ENCODE measurements around the gene WWOX. TPM values are rescaled to one million over a fixed set of nuclear protein-coding genes. Genes with fewer than 3 reads are reported as not detected.

Gene WWOX
- total RNA-seq, 1 experiment from 2014 or later, result 79.9 TPM

- BruUV-seq (replicated peaks), result no TSS peak
Measured at GRCh38 chr16:78686601-78687000, 587.1 kb downstream of the WWOX start.

GRCh38 chr16:78689028-78689427 is 589.6 kb downstream of the WWOX start:
- H3K4me1 ChIP-seq (ENCODE audit: insufficient read depth, low read length, poor library complexity, severe bottlenecking), result no peaks in the 10 kb centered on the region
- intact Hi-C loops (cut with micrococcal nuclease; ENCODE audit: unreplicated experiment), result no loop called here
- no peak overlapping the region for H3K27ac ChIP-seq (ENCODE audit: low read depth, low read length, poor library complexity, severe bottlenecking)
- H3K4me3 ChIP-seq (ENCODE audit: low read depth, low read length, poor library complexity, severe bottlenecking), result no peak overlapping the region
- no peaks in the 10 kb centered on the region for H3K36me3 ChIP-seq (ENCODE audit: insufficient read depth, low read length, poor library complexity, severe bottlenecking)
- CTCF ChIA-PET, result no interaction called here
- no peaks in the 10 kb centered on the region for H3K9me3 ChIP-seq (ENCODE audit: low read depth, low read length, poor library complexity, severe bottlenecking)
- no peaks in the 10 kb centered on the region for H3K27me3 ChIP-seq (replicated peaks; ENCODE audit: insufficient read depth, low read depth, low read length, poor library complexity)
- BruUV-seq (replicated peaks), result no TSS peak
- POLR2A ChIA-PET (ENCODE audit: low non-redundant PET), result no interaction called here
- DNase-seq (ENCODE audit: low spot score), result no peak
- TF ChIP-seq CTCF (conservative IDR thresholded peaks at IDR 0.05; ENCODE audit: low read depth, low read length) (no peak), EZH2 (IDR thresholded peaks at IDR 0.05; ENCODE audit: borderline replicate concordance, low read depth, low read length, poor library complexity, severe bottlenecking) (no peak)

More at GRCh38 chr16:78686601-78687000, 587.1 kb downstream of the WWOX start:
- no peak for DNase-seq (ENCODE audit: low spot score)
- H3K27ac ChIP-seq (ENCODE audit: low read depth, low read length, poor library complexity, severe bottlenecking), result no peak overlapping the region
- H3K36me3 ChIP-seq (ENCODE audit: insufficient read depth, low read length, poor library complexity, severe bottlenecking), result no peaks in the 10 kb centered on the region
- no peaks in the 10 kb centered on the region for H3K27me3 ChIP-seq (replicated peaks; ENCODE audit: insufficient read depth, low read depth, low read length, poor library complexity)
- H3K4me1 ChIP-seq (ENCODE audit: insufficient read depth, low read length, poor library complexity, severe bottlenecking), result no peaks in the 10 kb centered on the region
- H3K4me3 ChIP-seq (ENCODE audit: low read depth, low read length, poor library complexity, severe bottlenecking), result no peak overlapping the region
- TF ChIP-seq CTCF (conservative IDR thresholded peaks at IDR 0.05; ENCODE audit: low read depth, low read length), result no peak
- no peak for TF ChIP-seq EZH2 (IDR thresholded peaks at IDR 0.05; ENCODE audit: borderline replicate concordance, low read depth, low read length, poor library complexity, severe bottlenecking)
- intact Hi-C loops (cut with micrococcal nuclease; ENCODE audit: unreplicated experiment), result no loop called here
- H3K9me3 ChIP-seq (ENCODE audit: low read depth, low read length, poor library complexity, severe bottlenecking), result no peaks in the 10 kb centered on the region
- CTCF ChIA-PET, result no interaction called here
- POLR2A ChIA-PET (ENCODE audit: low non-redundant PET), result interaction anchor here (0.6 kb wide), 1 partner anchor 52 kb away, joined by 6 read pairs; no protein-coding TSS in a partner anchor

GRCh38 chr16:78689536-78689935 is 590.1 kb downstream of the WWOX start:
- H3K4me3 ChIP-seq (ENCODE audit: low read depth, low read length, poor library complexity, severe bottlenecking), result no peak overlapping the region
- TF ChIP-seq EZH2 (IDR thresholded peaks at IDR 0.05; ENCODE audit: borderline replicate concordance, low read depth, low read length, poor library complexity, severe bottlenecking), result no peak
- TF ChIP-seq CTCF (conservative IDR thresholded peaks at IDR 0.05; ENCODE audit: low read depth, low read length), result no peak
- H3K9me3 ChIP-seq (ENCODE audit: low read depth, low read length, poor library complexity, severe bottlenecking), result no peaks in the 10 kb centered on the region
- H3K27me3 ChIP-seq (replicated peaks; ENCODE audit: insufficient read depth, low read depth, low read length, poor library complexity), result no peaks in the 10 kb centered on the region
- no TSS peak for BruUV-seq (replicated peaks)
- CTCF ChIA-PET, result no interaction called here
- POLR2A ChIA-PET (ENCODE audit: low non-redundant PET), result no interaction called here
- intact Hi-C loops (cut with micrococcal nuclease; ENCODE audit: unreplicated experiment), result no loop called here
- DNase-seq (ENCODE audit: low spot score), result no peak
- no peak overlapping the region for H3K27ac ChIP-seq (ENCODE audit: low read depth, low read length, poor library complexity, severe bottlenecking)
- H3K36me3 ChIP-seq (ENCODE audit: insufficient read depth, low read length, poor library complexity, severe bottlenecking), result no peaks in the 10 kb centered on the region
- no peaks in the 10 kb centered on the region for H3K4me1 ChIP-seq (ENCODE audit: insufficient read depth, low read length, poor library complexity, severe bottlenecking)

All from A673 (cell line).